HG02943 (cell line): Measurements from ENCODE around the gene EML5.
A peak's percentile ranks its signal among the peaks of the same experiment; 100 is the strongest.
"Not testable (repeated sequence)": the region's sequence is repeated elsewhere in the genome, so short reads cannot be mapped to it uniquely, and the experiment has no call there.

Experiments used
- ATAC-seq: cut with Tn5 transposase; IDR thresholded peaks from one replicate; pipeline ENCODE4 v1.9.1; 2021; ENCODE audit warnings: mild to moderate bottlenecking, low read depth, moderate library complexity; ENCODE audit not compliant: unreplicated experiment

Gene EML5

GRCh38 chr14:88792473-88793258 lies at the start of gene EML5:
Gene EML5, minus strand, starts transcription at chr14:88792953. Its CDS starts 450 bp downstream, at chr14:88792503.
- peak; percentile 89 for ATAC-seq

- no peak for ATAC-seq
Measured at GRCh38 chr14:88842414-88842813, 49.7 kb upstream of the EML5 start.

- no peak for ATAC-seq
Measured at GRCh38 chr14:88841741-88842140, 49.0 kb upstream of the EML5 start.

GRCh38 chr14:88840926-88841325 lies 48.2 kb upstream of the EML5 start:
- ATAC-seq, result no peak

- ATAC-seq, result no peak
Measured at GRCh38 chr14:88838015-88838414, 45.3 kb upstream of the EML5 start.

GRCh38 chr14:88837495-88837894 lies 44.7 kb upstream of the EML5 start:
- no peak for ATAC-seq

- ATAC-seq, result no peak
Measured at GRCh38 chr14:88835661-88836060, 42.9 kb upstream of the EML5 start.

- ATAC-seq, result no peak
Measured at GRCh38 chr14:88834883-88835431, 42.2 kb upstream of the EML5 start.

- ATAC-seq, result no peak
Measured at GRCh38 chr14:88831284-88831683, 38.5 kb upstream of the EML5 start.

GRCh38 chr14:88829685-88830302 lies 37.0 kb upstream of the EML5 start:
- ATAC-seq, result no peak

- no peak for ATAC-seq
Measured at GRCh38 chr14:88829188-88829587, 36.4 kb upstream of the EML5 start.

- ATAC-seq, result no peak
Measured at GRCh38 chr14:88825503-88825902, 32.8 kb upstream of the EML5 start.

- no peak for ATAC-seq
Measured at GRCh38 chr14:88825078-88825458, 32.3 kb upstream of the EML5 start.

- peak; percentile 99 for ATAC-seq
Measured at GRCh38 chr14:88824314-88825077, 31.7 kb upstream of the EML5 start, which contains the start of gene TTC8. Gene TTC8, plus strand, starts transcription at chr14:88824651. Its CDS starts 57 bp downstream, at chr14:88824708.

GRCh38 chr14:88823968-88824313 lies 31.2 kb upstream of the EML5 start:
- ATAC-seq, result peak; percentile 4

GRCh38 chr14:88821888-88822287 lies 29.1 kb upstream of the EML5 start:
- no peak for ATAC-seq

- no peak for ATAC-seq
Measured at GRCh38 chr14:88821378-88821777, 28.6 kb upstream of the EML5 start.

- not testable (repeated sequence) for ATAC-seq
Measured at GRCh38 chr14:88819674-88820073, 26.9 kb upstream of the EML5 start.

- ATAC-seq, result no peak
Measured at GRCh38 chr14:88818018-88818417, 25.3 kb upstream of the EML5 start.

- no peak for ATAC-seq
Measured at GRCh38 chr14:88815980-88816379, 23.2 kb upstream of the EML5 start.

- ATAC-seq, result no peak
Measured at GRCh38 chr14:88808359-88808758, 15.6 kb upstream of the EML5 start.
